CD4-positive, alpha-beta T cell (primary cell): ENCODE results near the gene ACACA. TPM values are rescaled to one million over a fixed set of nuclear protein-coding genes. Genes with fewer than 3 reads are reported as not detected.

ENCODE experiments used
- ATAC-seq: fragments of 200-7000 bp; cut with Tn5 transposase; one replicate; pipeline ENCODE4 v1.10.0; 2022; ENCODE audit warnings: mild to moderate bottlenecking; ENCODE audit not compliant: poor library complexity
- CTCF ChIA-PET: fragments of 350-600 bp; sonication (Branson Sonifier 250); formaldehyde crosslinking; loops from one replicate; lab custom pipeline; 2021; ENCODE audit warnings: antibody characterized with exemption, inconsistent platforms; lab: Charles Lee
- POLR2A ChIA-PET: fragments of 350-600 bp; sonication (Branson Sonifier 250); formaldehyde crosslinking; loops from one replicate; lab custom pipeline; 2021; ENCODE audit warnings: antibody characterized with exemption, inconsistent platforms; lab: Charles Lee
- DNase-seq, 14 experiments: peaks; one replicate each; pipeline ENCODE4 v3.0.0-alpha.2; 2013 to 2020; ENCODE audit warnings: mixed read lengths in 2 of 14
- H3K27ac ChIP-seq, 2 donors: one replicate each; pipeline versions ENCODE4 v1.5.1 to v1.7.0; 2013; ENCODE audit warnings: low read length in 2 of 2, low read depth in 1 of 2, mild to moderate bottlenecking in 1 of 2
- H3K27me3 ChIP-seq, 2 experiments: 1 replicate in 1 of 2; 2 replicates in 1 of 2; pipeline versions ENCODE4 v1.6.1 to v1.7.0; 2013; ENCODE audit warnings: low read length in 2 of 2, control low read depth in 1 of 2, mild to moderate bottlenecking in 1 of 2, moderate library complexity in 1 of 2; ENCODE audit not compliant: insufficient read depth in 2 of 2, control insufficient read depth in 1 of 2
- H3K36me3 ChIP-seq: one replicate; pipeline ENCODE4 v1.6.1; 2013; ENCODE audit warnings: low read length, control low read depth; ENCODE audit not compliant: insufficient read depth
- H3K4me1 ChIP-seq: one replicate; pipeline ENCODE4 v1.6.1; 2013; ENCODE audit warnings: low read length, control low read depth; ENCODE audit not compliant: insufficient read depth
- H3K4me3 ChIP-seq: one replicate; pipeline ENCODE4 v1.5.1; 2013; ENCODE audit warnings: mild to moderate bottlenecking, low read length, moderate library complexity
- H3K9me3 ChIP-seq, 2 experiments: 1 replicate in 1 of 2; 2 replicates in 1 of 2; pipeline versions ENCODE4 v1.6.1 to v1.7.0; 2013; ENCODE audit warnings: low read length in 2 of 2, mild to moderate bottlenecking in 2 of 2, control low read depth in 1 of 2, moderate library complexity in 1 of 2; ENCODE audit not compliant: control insufficient read depth in 1 of 2, insufficient read depth in 1 of 2
- H3K27ac Mint-ChIP-seq: one replicate; pipeline ENCODE4 v1.8.0; 2020; ENCODE audit warnings: mixed read lengths
- H3K27me3 Mint-ChIP-seq: one replicate; pipeline ENCODE4 v1.8.0; 2021; ENCODE audit warnings: mixed read lengths
- H3K36me3 Mint-ChIP-seq: one replicate; pipeline ENCODE4 v1.8.0; 2021; ENCODE audit warnings: low read depth, mixed read lengths
- H3K4me1 Mint-ChIP-seq: one replicate; pipeline ENCODE4 v1.8.0; 2021; ENCODE audit warnings: low read depth, mixed read lengths
- H3K4me3 Mint-ChIP-seq: one replicate; pipeline ENCODE4 v1.8.0; 2020; ENCODE audit warnings: mild to moderate bottlenecking, mixed read lengths
- H3K9me3 Mint-ChIP-seq: one replicate; pipeline ENCODE4 v1.8.0; 2020; ENCODE audit warnings: mixed read lengths
- intact Hi-C, 2 experiments: fragments of 100-400 bp; cut with DNase I in 1 of 2; cut with micrococcal nuclease in 1 of 2; formaldehyde crosslinking; loops; one replicate each; pipeline versions ENCODE4 v1.15.1 to v1.9.0; 2023 to 2025; cut with DNase I, micrococcal nuclease
- total RNA-seq, 174 experiments: library from RNA in 2 of 174; stranded (reverse) in 2 of 174; gene quantifications; one replicate each; pipeline ENCODE4 v1.2.3 and lab custom pipeline; 2021 to 2026
- TF ChIP-seq, protein P1 (sequence below): fragments of 200-600 bp; IDR thresholded peaks from one replicate; pipeline ENCODE4 v1.8.0; 2022; ENCODE audit warnings: antibody characterized with exemption, mild to moderate bottlenecking

Gene ACACA
- total RNA-seq, 2 experiments from 2014 or later, result 26.0 to 28.9 TPM

DNA sequence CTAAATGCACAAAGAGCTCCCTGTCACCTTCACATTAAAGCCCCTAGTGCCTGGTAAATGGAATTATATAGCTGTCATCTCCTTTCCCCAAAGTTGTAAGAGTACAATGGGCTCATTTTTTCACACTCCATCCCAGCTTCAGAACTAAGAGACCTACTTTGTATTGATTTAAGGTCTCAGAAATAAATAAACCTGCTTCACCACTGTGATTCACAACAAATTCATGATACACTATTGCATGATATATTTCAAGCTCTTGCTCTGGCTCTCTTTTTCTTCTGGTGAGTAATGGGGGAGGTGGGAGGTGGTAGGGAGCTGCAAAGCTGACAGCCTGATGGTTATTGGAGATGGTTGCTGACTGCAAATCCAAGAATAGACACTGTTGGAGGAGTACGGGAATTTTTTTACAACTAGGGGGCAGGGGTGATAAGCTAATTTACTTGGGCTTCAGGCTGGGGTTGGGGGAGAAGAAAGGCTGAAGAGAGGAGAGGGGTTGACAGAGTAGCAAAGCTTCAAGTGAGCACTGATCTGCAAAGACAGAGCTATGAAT is 268.0 kb downstream of the ACACA start:
- Mint-ChIP-seq H3K4me3 (no peak overlapping the region), H3K27ac (no peak overlapping the region), H3K4me1 (peaks cover 5% of the 10 kb centered on the region), H3K9me3 (no peaks in the 10 kb centered on the region), H3K36me3 (peaks cover 15% of the 10 kb centered on the region), H3K27me3 (no peaks in the 10 kb centered on the region)
- TF ChIP-seq, protein P1, sequence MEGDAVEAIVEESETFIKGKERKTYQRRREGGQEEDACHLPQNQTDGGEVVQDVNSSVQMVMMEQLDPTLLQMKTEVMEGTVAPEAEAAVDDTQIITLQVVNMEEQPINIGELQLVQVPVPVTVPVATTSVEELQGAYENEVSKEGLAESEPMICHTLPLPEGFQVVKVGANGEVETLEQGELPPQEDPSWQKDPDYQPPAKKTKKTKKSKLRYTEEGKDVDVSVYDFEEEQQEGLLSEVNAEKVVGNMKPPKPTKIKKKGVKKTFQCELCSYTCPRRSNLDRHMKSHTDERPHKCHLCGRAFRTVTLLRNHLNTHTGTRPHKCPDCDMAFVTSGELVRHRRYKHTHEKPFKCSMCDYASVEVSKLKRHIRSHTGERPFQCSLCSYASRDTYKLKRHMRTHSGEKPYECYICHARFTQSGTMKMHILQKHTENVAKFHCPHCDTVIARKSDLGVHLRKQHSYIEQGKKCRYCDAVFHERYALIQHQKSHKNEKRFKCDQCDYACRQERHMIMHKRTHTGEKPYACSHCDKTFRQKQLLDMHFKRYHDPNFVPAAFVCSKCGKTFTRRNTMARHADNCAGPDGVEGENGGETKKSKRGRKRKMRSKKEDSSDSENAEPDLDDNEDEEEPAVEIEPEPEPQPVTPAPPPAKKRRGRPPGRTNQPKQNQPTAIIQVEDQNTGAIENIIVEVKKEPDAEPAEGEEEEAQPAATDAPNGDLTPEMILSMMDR, result no peak
- H3K4me3 ChIP-seq, result no peak overlapping the region
- POLR2A ChIA-PET, result no interaction called here
- CTCF ChIA-PET, result no interaction called here
- H3K4me1 ChIP-seq, result no peaks in the 10 kb centered on the region
- no peak overlapping the region for H3K27ac ChIP-seq
- H3K27me3 ChIP-seq, result no peaks in the 10 kb centered on the region
- H3K36me3 ChIP-seq, result no peaks in the 10 kb centered on the region
- intact Hi-C loops, result no loop called here
- no peaks in the 10 kb centered on the region for H3K9me3 ChIP-seq
- DNase-seq (no peak), ATAC-seq (no peak)

DNA sequence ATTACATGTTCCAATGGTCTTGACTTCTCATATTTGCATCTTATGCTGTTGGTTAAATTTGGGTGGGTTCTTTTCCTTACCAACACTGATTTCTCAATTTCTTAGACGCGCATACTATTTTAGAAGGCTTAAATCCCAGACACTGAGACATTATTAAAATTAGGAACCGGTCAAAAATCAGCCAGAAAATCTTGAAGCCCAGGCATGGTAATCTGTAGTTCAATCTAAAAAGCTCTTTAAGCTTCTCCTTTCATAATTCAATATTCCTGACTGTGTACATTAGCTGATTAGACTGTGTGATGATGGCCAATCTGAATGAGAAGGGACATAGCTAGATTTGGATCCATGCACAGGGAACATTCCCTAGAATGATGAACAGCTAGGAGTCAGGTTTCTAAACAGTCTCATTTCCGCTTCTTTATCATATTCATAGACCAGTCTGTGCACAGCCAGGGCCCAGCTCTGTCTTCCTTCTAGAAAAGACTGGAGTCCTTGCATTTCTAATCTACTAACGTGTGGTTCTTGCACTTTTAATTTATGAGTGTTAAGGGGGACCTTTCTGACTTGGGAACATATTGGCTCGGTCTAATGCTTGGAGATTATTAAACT is 268.6 kb downstream of the ACACA start:
- no peaks in the 10 kb centered on the region for H3K4me1 ChIP-seq
- Mint-ChIP-seq H3K4me1 (peaks cover 5% of the 10 kb centered on the region), H3K36me3 (peaks cover 12% of the 10 kb centered on the region), H3K9me3 (no peaks in the 10 kb centered on the region), H3K27me3 (no peaks in the 10 kb centered on the region), H3K27ac (no peak overlapping the region), H3K4me3 (no peak overlapping the region)
- ATAC-seq (no peak), DNase-seq (no peak)
- H3K27me3 ChIP-seq, result no peaks in the 10 kb centered on the region
- H3K36me3 ChIP-seq, result no peaks in the 10 kb centered on the region
- no peak overlapping the region for H3K4me3 ChIP-seq
- TF ChIP-seq, protein P1, result no peak
- POLR2A ChIA-PET, result no interaction called here
- CTCF ChIA-PET, result no interaction called here
- intact Hi-C loops, result no loop called here
- H3K9me3 ChIP-seq, result no peaks in the 10 kb centered on the region
- H3K27ac ChIP-seq, result no peak overlapping the region

DNA sequence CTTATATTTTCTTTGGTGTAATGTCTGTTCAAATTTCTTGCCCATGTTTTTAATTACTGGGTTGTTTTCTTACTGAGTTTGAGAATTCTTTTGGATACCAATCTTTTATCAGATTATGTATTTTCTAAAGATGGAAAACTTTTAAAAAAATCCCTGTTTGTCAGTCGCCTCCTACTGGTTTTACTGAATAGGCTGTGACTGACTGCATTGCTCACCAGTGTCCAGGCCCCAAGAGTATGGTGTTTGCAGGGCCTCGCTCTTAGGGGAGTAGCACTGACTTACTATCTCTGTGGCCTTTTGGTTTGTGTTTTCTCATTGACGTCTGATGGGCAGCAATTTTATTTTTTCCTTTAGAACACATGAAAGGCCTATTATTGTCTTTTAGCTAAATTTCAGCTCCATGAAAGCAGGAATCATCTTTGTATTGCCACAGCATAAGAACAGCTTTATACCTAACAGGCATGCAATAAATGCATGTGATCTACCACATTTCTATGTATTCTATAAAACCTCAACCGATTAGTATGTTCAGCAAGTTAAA is 269.5 kb downstream of the ACACA start:
- peaks cover 7% of the 10 kb centered on the region for H3K36me3 Mint-ChIP-seq
- ChIA-PET POLR2A (no interaction called here), CTCF (interaction anchor here (1.4 kb wide), 1 partner anchor 34 kb away, joined by 3 read pairs; no protein-coding TSS in a partner anchor)
- no peaks in the 10 kb centered on the region for H3K36me3 ChIP-seq
- intact Hi-C loops, result no loop called here
- H3K4me1 Mint-ChIP-seq, result peaks cover 5% of the 10 kb centered on the region
- H3K27me3 Mint-ChIP-seq, result no peaks in the 10 kb centered on the region
- H3K9me3 Mint-ChIP-seq, result no peaks in the 10 kb centered on the region
- ATAC-seq (no peak), DNase-seq (no peak)
- no peak overlapping the region for H3K27ac Mint-ChIP-seq
- no peak overlapping the region for H3K4me3 ChIP-seq
- H3K4me3 Mint-ChIP-seq, result no peak overlapping the region
- no peaks in the 10 kb centered on the region for H3K9me3 ChIP-seq
- no peaks in the 10 kb centered on the region for H3K27me3 ChIP-seq
- no peaks in the 10 kb centered on the region for H3K4me1 ChIP-seq
- TF ChIP-seq, protein P1, result no peak
- H3K27ac ChIP-seq, result no peak overlapping the region
